Measurements from ENCODE around the gene LRRC58.

The LRRC58 gene

DNA sequence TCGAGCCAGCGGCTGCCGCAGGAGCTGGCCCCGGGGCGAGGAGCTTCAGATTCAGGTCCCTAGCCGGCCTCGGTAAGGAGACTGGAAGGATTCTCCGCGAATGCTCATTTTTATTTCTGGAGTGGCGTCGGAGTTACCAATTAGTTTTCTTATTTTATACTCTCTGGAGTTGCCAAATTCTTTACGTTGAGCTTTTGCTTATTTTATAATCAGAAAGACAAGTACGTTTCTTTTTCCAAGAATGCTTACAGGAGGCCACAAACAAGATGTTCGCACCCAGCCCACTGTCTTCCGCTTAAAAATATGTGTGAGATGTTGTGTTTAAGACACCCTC, 63.7 kb downstream of the LRRC58 start:
- TF ChIP-seq, protein P1, sequence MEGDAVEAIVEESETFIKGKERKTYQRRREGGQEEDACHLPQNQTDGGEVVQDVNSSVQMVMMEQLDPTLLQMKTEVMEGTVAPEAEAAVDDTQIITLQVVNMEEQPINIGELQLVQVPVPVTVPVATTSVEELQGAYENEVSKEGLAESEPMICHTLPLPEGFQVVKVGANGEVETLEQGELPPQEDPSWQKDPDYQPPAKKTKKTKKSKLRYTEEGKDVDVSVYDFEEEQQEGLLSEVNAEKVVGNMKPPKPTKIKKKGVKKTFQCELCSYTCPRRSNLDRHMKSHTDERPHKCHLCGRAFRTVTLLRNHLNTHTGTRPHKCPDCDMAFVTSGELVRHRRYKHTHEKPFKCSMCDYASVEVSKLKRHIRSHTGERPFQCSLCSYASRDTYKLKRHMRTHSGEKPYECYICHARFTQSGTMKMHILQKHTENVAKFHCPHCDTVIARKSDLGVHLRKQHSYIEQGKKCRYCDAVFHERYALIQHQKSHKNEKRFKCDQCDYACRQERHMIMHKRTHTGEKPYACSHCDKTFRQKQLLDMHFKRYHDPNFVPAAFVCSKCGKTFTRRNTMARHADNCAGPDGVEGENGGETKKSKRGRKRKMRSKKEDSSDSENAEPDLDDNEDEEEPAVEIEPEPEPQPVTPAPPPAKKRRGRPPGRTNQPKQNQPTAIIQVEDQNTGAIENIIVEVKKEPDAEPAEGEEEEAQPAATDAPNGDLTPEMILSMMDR (IDR thresholded peaks at IDR 0.05; ENCODE audit: low read depth, low read length, missing control alignments), result no peak
- no peak for DNase-seq (ENCODE audit: extremely low read depth, low read depth)
- peak overlapping the region; percentile 43 for H3K4me3 ChIP-seq (replicated peaks; ENCODE audit: low read depth, low read length)

DNA sequence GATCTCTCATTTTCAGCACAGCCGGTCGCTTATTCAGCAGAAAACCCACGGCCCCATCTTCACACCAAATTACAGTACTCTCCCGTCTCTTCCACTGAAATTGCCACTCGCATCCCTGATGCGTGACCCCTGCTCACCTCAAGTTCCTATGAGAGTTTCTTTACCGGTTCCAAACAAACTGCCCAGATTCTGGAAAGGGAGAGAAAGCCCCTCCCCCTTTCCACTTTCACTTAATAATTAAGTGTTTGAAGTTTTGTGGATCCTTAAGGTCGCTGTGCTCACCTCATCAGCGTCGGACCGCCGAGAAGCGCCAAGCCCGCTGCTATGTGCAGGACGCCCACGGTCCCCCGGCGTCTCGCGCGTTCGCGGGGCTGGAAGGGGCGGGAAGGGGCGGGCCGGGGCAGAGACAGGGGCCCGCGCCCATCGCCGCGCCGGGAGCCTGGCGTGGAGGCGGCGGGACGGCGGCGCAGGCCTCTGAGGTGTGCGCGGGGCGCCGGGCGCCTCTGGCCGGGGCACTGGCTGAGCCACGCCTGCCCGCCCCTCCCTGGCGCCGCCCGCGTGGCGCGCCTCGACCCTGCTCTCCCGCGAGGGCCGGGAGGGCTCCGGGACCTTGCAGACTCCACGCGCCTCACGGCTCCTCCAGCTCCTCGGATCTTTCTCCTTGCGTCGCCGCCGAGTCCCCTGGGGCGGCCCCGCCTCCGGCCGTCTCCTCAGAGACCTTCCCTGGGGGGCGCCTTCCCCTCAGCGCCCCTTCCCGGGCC, 64.2 kb downstream of the LRRC58 start, which contains the start of gene GPR156:
GPR156 (minus strand) TSS at position 476 of the 761 bp plus-strand sequence. CDS start 41,124 bp downstream, outside the sequence.
- no peak for DNase-seq (ENCODE audit: extremely low read depth, low read depth)
- TF ChIP-seq, protein P1 (IDR thresholded peaks at IDR 0.05; ENCODE audit: low read depth, low read length, missing control alignments), result no peak
- H3K4me3 ChIP-seq (replicated peaks; ENCODE audit: low read depth, low read length), result peak within 1 kb of the TSS; percentile 43

DNA sequence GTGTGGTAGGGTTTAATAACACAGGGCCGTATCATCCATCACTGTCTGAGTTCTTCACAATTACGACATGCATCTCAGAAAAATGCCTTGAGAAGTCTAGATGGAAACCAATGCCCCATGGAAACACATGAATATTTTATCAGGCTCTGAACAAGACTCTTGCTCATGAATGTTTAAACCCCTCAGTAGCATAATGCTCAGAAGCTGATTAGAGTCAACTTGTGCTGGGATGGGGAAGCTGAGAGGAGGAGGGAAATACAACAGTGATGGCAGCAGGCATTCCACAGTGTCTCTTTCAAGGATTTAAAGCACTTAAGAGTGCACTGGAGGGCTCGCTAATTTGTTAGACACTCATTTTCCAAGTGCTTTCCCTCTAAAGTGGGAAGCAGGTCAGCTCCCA, 67.9 kb downstream of the LRRC58 start:
- H3K4me3 ChIP-seq (replicated peaks; ENCODE audit: low read depth, low read length), result no peak overlapping the region
- TF ChIP-seq, protein P1 (IDR thresholded peaks at IDR 0.05; ENCODE audit: low read depth, low read length, missing control alignments), result no peak
- DNase-seq (ENCODE audit: extremely low read depth, low read depth), result no peak

DNA sequence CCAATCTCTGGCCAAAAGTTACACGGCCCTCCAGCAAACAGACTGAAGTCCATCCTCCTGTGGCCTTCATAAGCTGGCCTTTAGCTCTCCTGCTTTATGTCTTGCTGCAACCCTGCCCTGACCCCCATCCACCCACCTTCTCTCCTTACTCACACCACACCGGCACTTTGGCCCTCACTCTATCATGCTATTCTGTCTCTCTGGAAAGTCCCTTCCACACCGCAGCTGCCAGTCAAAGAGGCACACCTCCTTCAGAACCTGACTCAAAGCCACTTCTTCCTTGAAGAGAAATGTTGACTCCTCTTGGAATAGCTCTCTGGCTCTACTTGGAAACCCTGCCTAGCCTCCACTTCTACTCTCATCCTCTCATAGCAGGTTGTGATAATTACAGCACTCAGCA, 68.6 kb downstream of the LRRC58 start:
- no peak overlapping the region for H3K4me3 ChIP-seq (replicated peaks; ENCODE audit: low read depth, low read length)
- DNase-seq (ENCODE audit: extremely low read depth, low read depth), result no peak
- TF ChIP-seq, protein P1 (IDR thresholded peaks at IDR 0.05; ENCODE audit: low read depth, low read length, missing control alignments), result no peak

DNA sequence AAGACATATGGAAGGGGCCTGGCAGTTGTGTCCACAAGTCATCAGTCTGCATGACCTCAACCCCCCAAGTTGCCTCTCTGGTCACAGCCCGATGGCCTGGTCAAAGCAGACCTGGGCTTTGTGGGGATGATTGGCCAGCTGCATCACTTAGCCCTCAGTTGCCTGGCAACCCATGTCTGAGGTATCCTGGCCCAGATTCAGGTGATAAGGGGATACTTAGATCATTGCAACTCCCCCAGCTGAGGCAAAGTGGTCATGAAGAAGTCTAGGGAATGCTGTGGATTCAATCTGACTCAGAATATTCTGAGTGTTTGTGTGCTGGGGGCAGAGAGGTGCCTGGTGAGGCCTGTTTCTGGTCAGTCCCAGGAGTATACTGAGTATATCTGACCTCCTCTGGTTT, 69.1 kb downstream of the LRRC58 start:
- DNase-seq (ENCODE audit: extremely low read depth, low read depth), result no peak
- TF ChIP-seq, protein P1 (IDR thresholded peaks at IDR 0.05; ENCODE audit: low read depth, low read length, missing control alignments), result no peak
- no peak overlapping the region for H3K4me3 ChIP-seq (replicated peaks; ENCODE audit: low read depth, low read length)

DNA sequence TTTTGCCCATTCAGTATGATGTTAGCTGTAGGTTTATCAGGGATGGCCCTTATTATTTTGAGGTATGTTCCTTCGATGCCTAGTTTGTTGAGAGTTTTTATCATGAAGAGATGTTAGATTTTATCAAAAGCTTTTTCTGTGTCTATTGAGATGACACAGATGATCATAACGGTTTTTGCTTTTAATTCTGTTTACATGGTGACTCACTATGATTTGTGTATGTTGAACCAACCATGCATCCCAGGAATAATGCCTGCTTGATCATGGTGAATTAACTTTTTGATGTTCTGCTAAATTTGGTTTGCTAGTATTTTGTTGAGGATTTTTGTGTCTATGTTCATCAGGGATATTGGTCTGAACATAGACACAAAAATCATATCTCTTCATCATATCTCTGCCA, 72.4 kb downstream of the LRRC58 start:
- no peak for DNase-seq (ENCODE audit: extremely low read depth, low read depth)
- H3K4me3 ChIP-seq (replicated peaks; ENCODE audit: low read depth, low read length), result no peak overlapping the region
- TF ChIP-seq, protein P1 (IDR thresholded peaks at IDR 0.05; ENCODE audit: low read depth, low read length, missing control alignments), result no peak

DNA sequence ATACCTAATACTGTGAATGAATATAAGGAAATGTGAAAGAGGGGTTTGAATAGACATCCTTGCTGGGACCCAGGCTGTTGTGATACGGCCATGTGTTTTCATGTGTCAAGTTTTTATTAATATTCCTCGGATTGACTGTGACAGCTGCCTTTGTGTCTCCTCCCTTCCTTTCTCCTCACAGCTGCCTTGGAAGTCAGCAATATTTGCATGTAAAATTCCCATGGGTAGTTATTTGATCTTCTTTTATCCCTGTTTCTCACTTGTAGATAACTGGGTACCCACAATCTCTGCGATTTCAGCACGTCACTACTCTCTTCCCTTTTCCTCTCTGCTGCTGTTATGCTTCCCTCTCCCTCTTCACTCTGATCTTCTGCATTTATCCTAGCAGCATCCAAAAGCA, 73.5 kb downstream of the LRRC58 start:
- no peak overlapping the region for H3K4me3 ChIP-seq (replicated peaks; ENCODE audit: low read depth, low read length)
- TF ChIP-seq, protein P1 (IDR thresholded peaks at IDR 0.05; ENCODE audit: low read depth, low read length, missing control alignments), result no peak
- no peak for DNase-seq (ENCODE audit: extremely low read depth, low read depth)

Data from HFF-Myc (cell line).